A549 (cell line): ENCODE data around the gene TIGD6. TPM values are rescaled to one million over a fixed set of nuclear protein-coding genes. Genes with fewer than 3 reads are reported as not detected.

Experiments
- ATAC-seq, 2 experiments: fragments of 200-7000 bp in 1 of 2; fragments of >200 bp in 1 of 2; cut with Nextera tagmentation in 1 of 2; cut with Tn5 transposase in 1 of 2; 3 replicates each; pipeline versions ENCODE4 v1.8.0 to v1.9.1; 2018 to 2020; ENCODE audit warnings: mild to moderate bottlenecking in 1 of 2, moderate library complexity in 1 of 2
- CTCF ChIA-PET: fragments of 300-600 bp; sonication (Branson Sonifier 250); formaldehyde crosslinking; extraction: SDS; loops from one replicate; lab custom pipeline; 2021; ENCODE audit warnings: antibody characterized with exemption, inconsistent platforms; lab: Yijun Ruan, JAX
- POLR2A ChIA-PET: fragments of 350-600 bp; formaldehyde crosslinking; extraction: SDS; loops from one replicate; lab custom pipeline; 2021; ENCODE audit warnings: antibody characterized with exemption, inconsistent platforms; lab: Yijun Ruan, JAX
- DNase-seq, 2 experiments: peaks; one replicate each; pipeline versions ENCODE4 v3.0.0 to v3.0.0-alpha.2; 2011 to 2016; ENCODE audit warnings: low read depth in 1 of 2, low spot score in 1 of 2
- FAIRE-seq: peaks from 2 replicates; lab custom pipeline; 2011; peaks lifted over from hg19 to GRCh38; lab: Jason Lieb, UNC
- H3K27ac ChIP-seq, 2 experiments: fragments of >200 bp; sonication (Bioruptor Twin); formaldehyde crosslinking; 3 replicates each; pipeline ENCODE4 v1.5.1; 2016 to 2017
- H3K4me1 ChIP-seq: fragments of >200 bp; sonication (Bioruptor Twin); formaldehyde crosslinking; 3 replicates; pipeline ENCODE4 v1.6.1; 2016
- H3K4me2 ChIP-seq: fragments of >200 bp; sonication (Bioruptor Twin); formaldehyde crosslinking; 3 replicates; pipeline ENCODE4 v1.6.1; 2016
- H3K4me3 ChIP-seq: fragments of >200 bp; sonication (Bioruptor Twin); formaldehyde crosslinking; 3 replicates; pipeline ENCODE4 v1.5.1; 2016
- H3K9me3 ChIP-seq: fragments of >200 bp; sonication (Bioruptor Twin); formaldehyde crosslinking; 3 replicates; pipeline ENCODE4 v1.6.1; 2016
- CTCF ChIP-seq: fragments of >200 bp; sonication (Bioruptor Twin); formaldehyde crosslinking; IDR thresholded peaks from 3 replicates; pipeline ENCODE4 v1.5.1; 2016
- EHF ChIP-seq: fragments of 250-450 bp; sonication (Bioruptor Pico); IDR thresholded peaks from 2 replicates; pipeline ENCODE4 v1.5.0; 2020; ENCODE audit warnings: mild to moderate bottlenecking
- EHMT2 ChIP-seq: fragments of 200-600 bp; sonication (generic); IDR thresholded peaks from 2 replicates; pipeline ENCODE4 v1.6.1; 2016; ENCODE audit warnings: antibody characterized with exemption, low read depth, mild to moderate bottlenecking, moderate library complexity
- FOSB ChIP-seq: fragments of 250-450 bp; sonication (Bioruptor Pico); IDR thresholded peaks from 2 replicates; pipeline ENCODE4 v1.5.0; 2020; ENCODE audit warnings: mild to moderate bottlenecking, moderate library complexity
- FOXS1 ChIP-seq: fragments of 250-450 bp; sonication (Bioruptor Pico); IDR thresholded peaks from 2 replicates; pipeline ENCODE4 v1.5.0; 2020; ENCODE audit warnings: mild to moderate bottlenecking, moderate library complexity
- JUN ChIP-seq, 2 experiments: fragments of >200 bp; sonication (Bioruptor Twin); formaldehyde crosslinking; IDR thresholded peaks; 2 replicates in 1 of 2; 3 replicates in 1 of 2; pipeline ENCODE4 v1.6.1; 2016 to 2017
- JUNB ChIP-seq: fragments of >200 bp; sonication (Bioruptor Twin); formaldehyde crosslinking; IDR thresholded peaks from 2 replicates; pipeline ENCODE4 v1.6.1; 2016
- KDM1A ChIP-seq: fragments of 200-600 bp; sonication (generic); IDR thresholded peaks from 2 replicates; pipeline ENCODE4 v1.6.1; 2016; ENCODE audit warnings: low read depth, mild to moderate bottlenecking
- KDM5A ChIP-seq: fragments of 200-600 bp; sonication (generic); IDR thresholded peaks from 2 replicates; pipeline ENCODE4 v1.6.1; 2016; ENCODE audit warnings: antibody characterized with exemption, mild to moderate bottlenecking
- MAZ ChIP-seq: fragments of 150-350 bp; IDR thresholded peaks from 2 replicates; pipeline ENCODE4 v1.6.1; 2014; ENCODE audit warnings: antibody characterized with exemption, low read depth, low read length, borderline replicate concordance
- NR3C1 ChIP-seq: fragments of >200 bp; sonication (Bioruptor Twin); formaldehyde crosslinking; IDR thresholded peaks from 3 replicates; pipeline ENCODE4 v1.6.1; 2017
- PHF8 ChIP-seq: fragments of 200-600 bp; sonication (generic); IDR thresholded peaks from 2 replicates; pipeline ENCODE4 v1.6.1; 2016; ENCODE audit warnings: low read depth, mild to moderate bottlenecking, antibody characterized with exemption, moderate library complexity, borderline replicate concordance
- POLR2A ChIP-seq: IDR thresholded peaks from 2 replicates; pipeline ENCODE4 v1.6.1; 2012; ENCODE audit warnings: mild to moderate bottlenecking, low read length
- POLR2AphosphoS2 ChIP-seq: conservative IDR thresholded peaks from 2 replicates; pipeline ENCODE4 v1.6.1; 2012; ENCODE audit warnings: low read length, improper control_type of control experiment, inconsistent platforms
- RAD21 ChIP-seq, 2 experiments: fragments of >200 bp in 1 of 2; sonication (Bioruptor Twin) in 1 of 2; formaldehyde crosslinking in 1 of 2; IDR thresholded peaks in 1 of 2; conservative IDR thresholded peaks in 1 of 2; 2 replicates in 1 of 2; 3 replicates in 1 of 2; pipeline ENCODE4 v1.6.1; 2012 to 2018; ENCODE audit warnings: inconsistent platforms in 1 of 2
- RARB ChIP-seq: fragments of 250-450 bp; sonication (Bioruptor Pico); IDR thresholded peaks from 2 replicates; pipeline ENCODE4 v1.8.0; 2021; ENCODE audit warnings: mild to moderate bottlenecking, moderate library complexity
- RCOR1 ChIP-seq: fragments of 150-350 bp; IDR thresholded peaks from 2 replicates; pipeline ENCODE4 v1.6.1; 2014; ENCODE audit warnings: antibody characterized with exemption, low read length, low read depth
- REST ChIP-seq: fragments of 200-600 bp; sonication (generic); IDR thresholded peaks from 2 replicates; pipeline ENCODE4 v1.6.1; 2016; ENCODE audit warnings: antibody characterized with exemption, mild to moderate bottlenecking, moderate library complexity
- RNF2 ChIP-seq: fragments of 200-600 bp; sonication (generic); IDR thresholded peaks from 2 replicates; pipeline ENCODE4 v1.6.1; 2016; ENCODE audit warnings: low read depth, mild to moderate bottlenecking, antibody characterized with exemption, moderate library complexity, borderline replicate concordance
- SMC3 ChIP-seq: fragments of >200 bp; sonication (Bioruptor Twin); formaldehyde crosslinking; IDR thresholded peaks from 3 replicates; pipeline ENCODE4 v1.6.1; 2018; ENCODE audit warnings: inconsistent platforms
- TP53 ChIP-seq: fragments of 250-450 bp; sonication (Bioruptor Pico); IDR thresholded peaks from 2 replicates; pipeline ENCODE4 v1.5.0; 2021; ENCODE audit warnings: mild to moderate bottlenecking, moderate library complexity
- ZNF302 ChIP-seq: fragments of 250-450 bp; sonication (Bioruptor Pico); IDR thresholded peaks from 2 replicates; pipeline ENCODE4 v1.9.0; 2021; ENCODE audit warnings: inconsistent platforms, mild to moderate bottlenecking, moderate library complexity
- ZSCAN20 ChIP-seq: fragments of 250-450 bp; sonication (Bioruptor Pico); IDR thresholded peaks from 2 replicates; pipeline ENCODE4 v1.8.0; 2022; ENCODE audit warnings: mild to moderate bottlenecking, moderate library complexity
- WGBS: methylation state at CpG from one replicate; pipeline ENCODE4 v1.1.6; 2017; ENCODE audit errors: missing lambda C conversion rate; 5-methylcytosine and 5-hydroxymethylcytosine counted together
- polyA plus RNA-seq, 4 experiments: library from polyadenylated mRNA; depleted of rRNA in 3 of 4; stranded (reverse); fragments of >200 nt; fragmentation: RNase III in 1 of 4; extraction: RNeasy Plus Mini Kit Qiagen cat#74134 plus additional on column Dnase treatment in 1 of 4; gene quantifications; 2 replicates in 3 of 4; 3 replicates in 1 of 4; pipeline ENCODE4 v1.2.3, GENCODE V29; 2011 to 2017
- TF ChIP-seq, protein P1 (sequence below): fragments of 250-450 bp; sonication (Bioruptor Pico); IDR thresholded peaks from 2 replicates; pipeline ENCODE4 v1.5.0; 2020; ENCODE audit warnings: low read depth, mild to moderate bottlenecking, moderate library complexity
- TF ChIP-seq, protein P2 (sequence below): fragments of 450-650 bp; IDR thresholded peaks from 2 replicates; pipeline ENCODE4 v1.6.1; 2014; ENCODE audit warnings: antibody characterized with exemption
- TF ChIP-seq, protein P3 (sequence below): IDR thresholded peaks from 2 replicates; pipeline ENCODE4 v1.6.1; 2012

The TIGD6 gene
- polyA plus RNA-seq, 2 of the 4 experiments (the other 2 are of a cell fraction): 4.3 to 7.3 TPM

GRCh38 chr5:150000256-150000989 lies at the start of gene TIGD6, which contains the start of gene HMGXB3 (continued):
- no peak for TF ChIP-seq RARB (CRISPR knock-in tag)
- TF ChIP-seq SMC3: no peak
- TF ChIP-seq POLR2A: peak; percentile 90
- TF ChIP-seq ZSCAN20: no peak
- no peak for TF ChIP-seq RNF2
- TF ChIP-seq NR3C1: no peak
- TF ChIP-seq, protein P1, sequence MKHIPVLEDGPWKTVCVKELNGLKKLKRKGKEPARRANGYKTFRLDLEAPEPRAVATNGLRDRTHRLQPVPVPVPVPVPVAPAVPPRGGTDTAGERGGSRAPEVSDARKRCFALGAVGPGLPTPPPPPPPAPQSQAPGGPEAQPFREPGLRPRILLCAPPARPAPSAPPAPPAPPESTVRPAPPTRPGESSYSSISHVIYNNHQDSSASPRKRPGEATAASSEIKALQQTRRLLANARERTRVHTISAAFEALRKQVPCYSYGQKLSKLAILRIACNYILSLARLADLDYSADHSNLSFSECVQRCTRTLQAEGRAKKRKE (CRISPR knock-in tag): no peak
- no peak for TF ChIP-seq POLR2AphosphoS2
- TF ChIP-seq RAD21 (conservative IDR thresholded peaks at IDR 0.05 in 1 of 2, IDR thresholded peaks at IDR 0.05 in 1 of 2): no peak
- no peak for TF ChIP-seq FOXS1
- TF ChIP-seq EHF (CRISPR knock-in tag): no peak
- no peak for TF ChIP-seq EHMT2
- TF ChIP-seq, protein P2, sequence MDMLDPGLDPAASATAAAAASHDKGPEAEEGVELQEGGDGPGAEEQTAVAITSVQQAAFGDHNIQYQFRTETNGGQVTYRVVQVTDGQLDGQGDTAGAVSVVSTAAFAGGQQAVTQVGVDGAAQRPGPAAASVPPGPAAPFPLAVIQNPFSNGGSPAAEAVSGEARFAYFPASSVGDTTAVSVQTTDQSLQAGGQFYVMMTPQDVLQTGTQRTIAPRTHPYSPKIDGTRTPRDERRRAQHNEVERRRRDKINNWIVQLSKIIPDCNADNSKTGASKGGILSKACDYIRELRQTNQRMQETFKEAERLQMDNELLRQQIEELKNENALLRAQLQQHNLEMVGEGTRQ: peak; percentile 91
- no peak for TF ChIP-seq KDM1A
- TF ChIP-seq JUN (IDR thresholded peaks at IDR 0.05): peak; percentile 56 to 92; a peak in 3 of 5 replicates
- TF ChIP-seq PHF8: peak; percentile 85
- no peak for TF ChIP-seq REST
- no peak for TF ChIP-seq ZNF302 (CRISPR knock-in tag)
- TF ChIP-seq JUNB: no peak
- TF ChIP-seq KDM5A: peak; percentile 48; the same call in 1 of the 2 replicates
- TF ChIP-seq TP53 (CRISPR knock-in tag): no peak
- no peak for TF ChIP-seq CTCF

- H3K4me2 ChIP-seq: no peak overlapping the region
- no peak for ATAC-seq
- no peak overlapping the region for H3K4me3 ChIP-seq
- 87% methylated on average over 6 of the region's 6 CpGs for WGBS
- FAIRE-seq: no peak
- no peak for DNase-seq
- H3K4me1 ChIP-seq: no peaks in the 10 kb centered on the region
- no peak overlapping the region for H3K27ac ChIP-seq
- ChIA-PET CTCF (interaction anchor here (1.1 to 1.7 kb wide), 3 partner anchors 9 to 50 kb away, joined by 3 to 8 read pairs (median 3); no protein-coding TSS in a partner anchor), POLR2A (no interaction called here)
- no peaks in the 10 kb centered on the region for H3K9me3 ChIP-seq
- TF ChIP-seq JUN (IDR thresholded peaks at IDR 0.05): no peak
- no peak for TF ChIP-seq FOSB (CRISPR knock-in tag)
- no peak for TF ChIP-seq REST
- no peak for TF ChIP-seq RCOR1
- no peak for TF ChIP-seq ZSCAN20
- TF ChIP-seq, protein P3, sequence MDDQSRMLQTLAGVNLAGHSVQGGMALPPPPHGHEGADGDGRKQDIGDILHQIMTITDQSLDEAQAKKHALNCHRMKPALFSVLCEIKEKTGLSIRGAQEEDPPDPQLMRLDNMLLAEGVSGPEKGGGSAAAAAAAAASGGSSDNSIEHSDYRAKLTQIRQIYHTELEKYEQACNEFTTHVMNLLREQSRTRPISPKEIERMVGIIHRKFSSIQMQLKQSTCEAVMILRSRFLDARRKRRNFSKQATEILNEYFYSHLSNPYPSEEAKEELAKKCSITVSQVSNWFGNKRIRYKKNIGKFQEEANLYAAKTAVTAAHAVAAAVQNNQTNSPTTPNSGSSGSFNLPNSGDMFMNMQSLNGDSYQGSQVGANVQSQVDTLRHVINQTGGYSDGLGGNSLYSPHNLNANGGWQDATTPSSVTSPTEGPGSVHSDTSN: no peak
- no peak for TF ChIP-seq FOXS1
- no peak for TF ChIP-seq KDM5A
- no peak for TF ChIP-seq MAZ
Measured at GRCh38 chr5:150046031-150046430, 45.6 kb upstream of the TIGD6 start.
